WERI-Rb-1 (cell line): ENCODE data around the gene MYH15.

Experiments used
- DNase-seq: peaks from one replicate; pipeline ENCODE4 v3.0.0-alpha.2; 2020
- H3K27ac ChIP-seq: fragments of 250-450 bp; sonication (Bioruptor Pico); 2 replicates; pipeline ENCODE4 v1.5.1; 2020; ENCODE audit warnings: mild to moderate bottlenecking, moderate library complexity
- H3K27me3 ChIP-seq: fragments of 250-450 bp; sonication (Bioruptor Pico); 2 replicates; pipeline ENCODE4 v1.5.1; 2021; ENCODE audit warnings: mild to moderate bottlenecking, low read depth, moderate library complexity; ENCODE audit not compliant: insufficient read depth, severe bottlenecking
- H3K36me3 ChIP-seq: fragments of 250-450 bp; sonication (Bioruptor Pico); 2 replicates; pipeline ENCODE4 v1.5.1; 2020; ENCODE audit warnings: mild to moderate bottlenecking, moderate library complexity
- H3K4me3 ChIP-seq: 2 replicates; pipeline ENCODE4 v1.5.1; 2011; ENCODE audit warnings: low read depth, mild to moderate bottlenecking, control low read depth, low read length
- H3K9me3 ChIP-seq: fragments of 250-450 bp; sonication (Bioruptor Pico); 2 replicates; pipeline ENCODE4 v1.5.1; 2021; ENCODE audit warnings: mild to moderate bottlenecking, moderate library complexity; ENCODE audit not compliant: severe bottlenecking
- TF ChIP-seq, protein P1 (sequence below): IDR thresholded peaks from 2 replicates; pipeline ENCODE4 v1.5.1; 2011; ENCODE audit warnings: low read depth, mild to moderate bottlenecking, control low read depth, inconsistent platforms, low read length

The MYH15 gene

DNA sequence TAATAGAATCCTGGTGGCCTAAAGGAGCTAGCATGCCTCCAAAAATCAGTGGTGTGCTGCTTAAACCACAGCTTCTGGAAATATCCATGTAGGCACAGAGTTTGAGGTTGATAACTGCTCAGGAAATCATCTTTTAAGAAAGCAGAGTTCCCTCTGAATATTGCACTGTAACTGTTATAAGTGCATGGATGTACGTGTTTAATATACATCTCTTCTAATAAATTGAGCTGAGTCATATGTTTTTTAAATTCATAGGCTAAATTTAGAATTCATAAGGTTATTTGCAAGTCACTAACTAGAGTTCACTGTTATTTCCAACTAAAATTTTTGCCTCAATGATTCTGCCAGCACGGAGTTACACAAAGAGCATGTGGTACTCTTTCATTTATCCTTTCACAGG is 68.9 kb downstream of the MYH15 start:
- H3K27ac ChIP-seq, result no peak overlapping the region

DNA sequence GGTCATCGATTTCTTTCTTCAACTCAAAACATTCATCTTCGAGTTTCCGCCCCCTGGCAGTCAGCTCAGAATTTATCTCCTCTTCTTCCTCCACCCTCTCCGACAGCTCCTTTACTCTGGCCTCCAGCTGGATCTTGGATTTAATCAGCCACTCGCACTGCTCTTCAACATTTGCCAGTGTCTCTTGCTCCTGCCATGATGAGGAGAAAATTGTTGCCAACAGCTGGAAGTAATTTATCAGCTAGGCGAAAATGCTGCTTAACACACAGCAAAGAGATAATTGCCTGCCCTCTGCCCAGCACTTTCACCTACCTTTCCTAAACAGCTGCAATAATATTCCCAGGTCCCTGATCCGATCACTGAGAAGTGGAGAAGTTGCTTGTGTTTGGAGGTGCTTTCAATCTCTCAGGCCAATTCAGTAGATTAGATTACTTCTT is 69.3 kb downstream of the MYH15 start:
- H3K4me3 ChIP-seq, result no peak overlapping the region
- H3K36me3 ChIP-seq, result no peaks in the 10 kb centered on the region
- no peaks in the 10 kb centered on the region for H3K9me3 ChIP-seq
- no peaks in the 10 kb centered on the region for H3K27me3 ChIP-seq
- TF ChIP-seq, protein P1, sequence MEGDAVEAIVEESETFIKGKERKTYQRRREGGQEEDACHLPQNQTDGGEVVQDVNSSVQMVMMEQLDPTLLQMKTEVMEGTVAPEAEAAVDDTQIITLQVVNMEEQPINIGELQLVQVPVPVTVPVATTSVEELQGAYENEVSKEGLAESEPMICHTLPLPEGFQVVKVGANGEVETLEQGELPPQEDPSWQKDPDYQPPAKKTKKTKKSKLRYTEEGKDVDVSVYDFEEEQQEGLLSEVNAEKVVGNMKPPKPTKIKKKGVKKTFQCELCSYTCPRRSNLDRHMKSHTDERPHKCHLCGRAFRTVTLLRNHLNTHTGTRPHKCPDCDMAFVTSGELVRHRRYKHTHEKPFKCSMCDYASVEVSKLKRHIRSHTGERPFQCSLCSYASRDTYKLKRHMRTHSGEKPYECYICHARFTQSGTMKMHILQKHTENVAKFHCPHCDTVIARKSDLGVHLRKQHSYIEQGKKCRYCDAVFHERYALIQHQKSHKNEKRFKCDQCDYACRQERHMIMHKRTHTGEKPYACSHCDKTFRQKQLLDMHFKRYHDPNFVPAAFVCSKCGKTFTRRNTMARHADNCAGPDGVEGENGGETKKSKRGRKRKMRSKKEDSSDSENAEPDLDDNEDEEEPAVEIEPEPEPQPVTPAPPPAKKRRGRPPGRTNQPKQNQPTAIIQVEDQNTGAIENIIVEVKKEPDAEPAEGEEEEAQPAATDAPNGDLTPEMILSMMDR, result no peak
- no peak overlapping the region for H3K27ac ChIP-seq
- DNase-seq, result no peak

More for the DNA sequence above, 68.9 kb downstream of the MYH15 start:
- TF ChIP-seq, protein P1, result no peak
- Histone ChIP-seq H3K27me3 (no peaks in the 10 kb centered on the region), H3K4me3 (no peak overlapping the region), H3K36me3 (no peaks in the 10 kb centered on the region), H3K9me3 (no peaks in the 10 kb centered on the region)
- no peak for DNase-seq

DNA sequence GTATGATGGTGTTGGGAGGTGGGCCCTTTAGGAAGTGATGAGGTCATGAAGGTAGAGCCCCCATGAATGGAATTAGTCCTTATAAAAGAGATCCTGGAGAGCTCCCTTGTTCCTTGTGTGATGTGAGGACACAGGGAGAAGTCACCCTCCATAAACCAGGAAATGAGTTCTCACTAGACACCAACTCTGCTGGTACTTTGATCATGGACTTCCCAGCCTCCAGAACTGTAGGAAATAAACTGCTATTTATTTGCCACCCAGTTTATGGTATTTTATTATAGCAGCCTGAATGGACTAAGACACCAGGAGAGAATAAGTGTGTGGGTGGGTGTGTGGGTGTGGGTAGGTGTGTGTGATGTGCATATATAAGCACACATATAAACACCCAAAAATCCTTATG is 71.9 kb downstream of the MYH15 start:
- no peak overlapping the region for H3K27ac ChIP-seq
- H3K27me3 ChIP-seq, result no peaks in the 10 kb centered on the region
- TF ChIP-seq, protein P1, result no peak
- no peaks in the 10 kb centered on the region for H3K36me3 ChIP-seq
- no peaks in the 10 kb centered on the region for H3K9me3 ChIP-seq
- DNase-seq, result no peak
- no peak overlapping the region for H3K4me3 ChIP-seq

DNA sequence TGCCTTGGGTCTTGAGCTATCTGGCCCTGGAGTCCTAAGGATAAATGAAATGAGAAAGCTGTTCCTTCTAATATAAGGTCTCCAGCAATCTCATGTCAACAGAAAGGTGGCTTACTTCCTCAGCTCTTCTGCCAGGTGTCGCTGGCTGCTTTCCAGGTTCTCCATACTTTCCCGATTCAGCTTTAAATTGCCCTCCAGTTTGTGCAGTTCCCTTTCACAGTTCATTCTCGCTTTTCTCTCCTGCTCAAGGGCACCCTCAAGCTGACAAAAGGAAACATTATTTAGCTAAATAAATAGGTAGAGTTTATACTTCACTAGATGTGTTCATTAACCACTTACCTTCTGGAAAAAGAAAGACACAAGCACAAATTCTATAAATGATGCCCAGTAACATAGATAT is 73.0 kb downstream of the MYH15 start:
- Histone ChIP-seq H3K27me3 (no peaks in the 10 kb centered on the region), H3K9me3 (peaks cover 4% of the 10 kb centered on the region), H3K36me3 (no peaks in the 10 kb centered on the region), H3K4me3 (no peak overlapping the region), H3K27ac (no peak overlapping the region)
- TF ChIP-seq, protein P1, result no peak
- DNase-seq, result no peak

DNA sequence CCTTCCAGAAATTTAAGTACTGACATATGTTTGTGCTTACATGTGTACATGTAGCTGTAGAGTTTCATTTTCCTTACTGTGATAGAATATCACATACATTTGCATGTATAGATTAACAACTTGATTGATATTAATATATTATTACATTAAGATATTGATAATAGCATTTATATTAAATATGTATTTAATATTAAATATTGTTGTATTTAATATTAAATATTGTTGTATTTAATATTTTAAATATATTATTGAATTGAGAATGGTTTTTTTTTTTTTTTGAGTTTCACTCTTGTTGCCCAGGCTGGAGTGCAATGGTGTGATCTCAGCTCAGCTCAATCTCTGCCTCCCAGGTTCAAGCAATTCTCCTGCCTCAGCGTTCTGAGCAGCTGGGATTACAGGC is 76.5 kb downstream of the MYH15 start:
- Histone ChIP-seq H3K4me3 (no peak overlapping the region), H3K36me3 (no peaks in the 10 kb centered on the region), H3K27ac (no peak overlapping the region), H3K9me3 (peaks cover 4% of the 10 kb centered on the region), H3K27me3 (no peaks in the 10 kb centered on the region)
- TF ChIP-seq, protein P1, result no peak
- DNase-seq, result no peak

DNA sequence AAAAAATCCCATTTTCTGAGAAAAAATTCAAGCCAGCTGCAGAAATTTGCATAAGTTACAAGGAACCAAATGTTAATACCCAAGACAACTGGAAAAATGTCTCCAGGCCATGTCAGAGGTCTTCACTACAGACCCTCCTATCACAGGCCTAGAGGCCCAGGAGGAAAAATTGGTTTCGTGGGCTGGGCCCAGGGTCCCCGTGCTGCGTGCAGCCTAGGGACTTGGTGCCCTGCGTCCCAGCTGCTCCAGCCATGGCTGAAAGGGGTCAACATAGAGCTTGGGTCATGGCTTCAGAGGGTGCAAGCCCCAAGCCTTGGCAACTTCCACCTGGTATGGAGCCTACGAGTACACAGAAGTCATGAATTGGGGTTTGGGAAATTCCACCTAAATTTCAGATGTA is 78.0 kb downstream of the MYH15 start:
- Histone ChIP-seq H3K4me3 (no peak overlapping the region), H3K27me3 (no peaks in the 10 kb centered on the region), H3K27ac (no peak overlapping the region), H3K9me3 (peaks cover 4% of the 10 kb centered on the region), H3K36me3 (no peaks in the 10 kb centered on the region)
- TF ChIP-seq, protein P1, result no peak
- no peak for DNase-seq
